ENCODE results near the gene SKIC3.

Gene SKIC3

DNA sequence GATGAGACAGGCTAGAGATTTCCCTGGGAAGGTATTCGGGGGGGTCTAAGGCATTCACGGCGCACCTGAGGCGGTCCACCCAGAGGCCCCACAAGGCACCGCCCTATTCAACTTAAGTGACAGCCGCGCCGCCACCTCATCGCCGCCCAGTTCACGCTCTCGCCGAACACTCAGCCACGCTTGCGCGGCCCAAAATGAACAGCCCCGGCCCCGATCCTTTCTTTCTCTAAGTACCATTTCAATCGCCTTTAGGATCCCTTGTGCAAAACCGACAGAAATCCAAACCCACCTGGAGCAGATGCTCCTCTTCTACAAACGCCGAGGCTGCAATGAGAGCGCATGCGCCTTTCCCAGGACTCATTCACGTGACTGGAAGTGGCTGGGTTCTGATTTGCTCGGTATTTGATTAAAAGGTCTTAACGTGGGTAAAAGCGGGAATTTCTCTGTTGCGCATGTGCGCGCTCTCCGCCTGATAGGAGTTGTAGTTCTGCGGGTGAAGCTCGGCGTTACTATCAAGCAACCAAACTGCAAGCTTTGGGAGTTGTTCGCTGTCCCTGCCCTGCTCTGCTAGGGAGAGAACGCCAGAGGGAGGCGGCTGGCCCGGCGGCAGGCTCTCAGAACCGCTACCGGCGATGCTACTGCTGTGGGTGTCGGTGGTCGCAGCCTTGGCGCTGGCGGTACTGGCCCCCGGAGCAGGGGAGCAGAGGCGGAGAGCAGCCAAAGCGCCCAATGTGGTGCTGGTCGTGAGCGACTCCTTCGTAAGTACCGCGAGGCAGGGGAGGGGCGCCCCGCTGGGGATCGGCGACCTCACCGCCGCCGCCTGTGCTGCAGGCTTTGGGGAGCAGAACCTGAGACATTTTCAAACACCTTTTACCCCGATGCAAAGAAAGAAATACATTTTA, at the start of gene SKIC3, which contains the start of gene ARSK:
TSS of gene SKIC3 (minus strand) at position 331 of the 902 bp plus-strand sequence. CDS start 7,827 bp downstream, outside the sequence.
TSS of gene ARSK (plus strand) at position 455 of the 902 bp plus-strand sequence. CDS start at position 633, 178 bp downstream.
- peak; percentile 96 for DNase-seq

GRCh38 chr5:95600557-95600956, 45.8 kb upstream of the SKIC3 start:
- DNase-seq: no peak

DNA sequence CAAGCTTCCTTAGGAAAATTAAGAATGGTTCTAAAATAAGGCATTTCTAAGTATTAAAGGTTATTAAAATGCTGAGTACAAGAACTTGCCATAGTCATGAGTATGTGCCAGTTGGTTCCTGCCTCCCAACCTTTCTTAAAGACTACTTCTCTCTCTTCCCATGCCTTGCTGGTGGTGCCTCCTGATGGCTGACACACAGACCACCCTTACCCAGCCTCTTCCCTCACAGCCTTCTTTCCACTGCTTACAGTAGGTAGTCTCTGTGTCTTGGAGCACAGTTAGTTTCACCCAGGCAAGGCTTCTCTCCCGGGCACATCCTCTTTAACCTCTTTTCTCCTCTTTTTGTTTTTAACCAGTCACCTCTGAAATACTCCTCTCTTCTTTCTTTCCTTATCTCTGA, 44.5 kb upstream of the SKIC3 start:
- no peak for DNase-seq

- no peak for DNase-seq
These were observed 40.6 kb upstream of the SKIC3 start for GRCh38 chr5:95595289-95595931.

DNA sequence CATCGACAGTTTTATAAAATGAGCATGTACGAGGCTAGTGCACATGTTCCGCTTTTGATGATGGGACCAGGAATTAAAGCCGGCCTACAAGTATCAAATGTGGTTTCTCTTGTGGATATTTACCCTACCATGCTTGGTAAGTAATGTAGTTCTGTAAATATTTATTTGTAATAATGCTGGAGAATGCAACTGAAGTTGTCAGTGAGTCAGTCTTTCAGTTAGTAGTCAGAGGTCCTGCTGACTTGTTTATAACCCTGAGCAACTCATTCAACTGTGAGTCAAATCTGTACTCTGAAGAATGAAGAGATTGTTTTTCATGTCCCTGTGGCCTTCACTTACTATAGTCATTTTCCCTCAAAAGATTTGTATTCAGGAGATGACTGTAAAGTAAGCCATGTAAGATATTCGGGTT, 36.7 kb upstream of the SKIC3 start:
- no peak for DNase-seq

GRCh38 chr5:95590880-95591279, 36.1 kb upstream of the SKIC3 start:
- DNase-seq: no peak

DNA sequence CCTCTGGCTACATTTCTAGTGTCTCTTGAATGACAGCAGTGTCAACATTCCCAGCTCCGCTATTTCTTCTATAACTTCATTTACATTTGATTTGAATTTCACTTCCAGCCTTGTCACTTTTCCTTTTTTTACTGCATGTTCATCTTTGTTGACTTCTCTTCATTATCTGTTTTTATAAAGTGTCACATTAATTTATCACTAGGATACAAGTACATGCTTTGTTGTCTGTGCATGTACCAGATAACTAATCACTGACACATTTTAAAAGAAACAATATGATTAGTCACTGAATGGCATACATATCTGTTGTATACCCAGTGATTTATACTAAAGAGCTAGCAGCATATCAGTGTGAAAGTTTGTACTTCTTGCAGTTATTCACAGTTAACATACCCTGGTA, 29.2 kb upstream of the SKIC3 start:
- DNase-seq: no peak

DNA sequence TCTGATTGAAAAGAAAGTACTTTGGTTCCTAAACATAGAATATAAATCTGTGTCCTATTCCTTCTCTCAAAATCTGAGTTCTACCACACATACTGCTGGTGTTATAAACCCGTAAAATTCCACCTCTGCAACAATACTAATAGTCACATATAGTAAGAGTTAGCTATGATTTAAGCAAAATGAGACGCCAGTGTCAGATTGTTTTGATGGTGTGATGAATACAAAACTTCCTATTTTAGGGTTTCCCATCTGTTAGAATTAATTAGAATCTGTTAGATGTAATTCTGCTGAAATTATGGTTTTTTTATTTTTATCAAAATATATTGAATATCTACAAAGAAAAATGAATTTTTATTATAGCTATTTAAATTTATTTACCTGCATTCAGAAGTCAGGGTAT, 26.8 kb upstream of the SKIC3 start:
- no peak for DNase-seq

- DNase-seq: no peak
These were observed 17.2 kb upstream of the SKIC3 start for GRCh38 chr5:95572016-95572415.

GRCh38 chr5:95565280-95565920, 10.6 kb upstream of the SKIC3 start:
- DNase-seq: no peak

DNA sequence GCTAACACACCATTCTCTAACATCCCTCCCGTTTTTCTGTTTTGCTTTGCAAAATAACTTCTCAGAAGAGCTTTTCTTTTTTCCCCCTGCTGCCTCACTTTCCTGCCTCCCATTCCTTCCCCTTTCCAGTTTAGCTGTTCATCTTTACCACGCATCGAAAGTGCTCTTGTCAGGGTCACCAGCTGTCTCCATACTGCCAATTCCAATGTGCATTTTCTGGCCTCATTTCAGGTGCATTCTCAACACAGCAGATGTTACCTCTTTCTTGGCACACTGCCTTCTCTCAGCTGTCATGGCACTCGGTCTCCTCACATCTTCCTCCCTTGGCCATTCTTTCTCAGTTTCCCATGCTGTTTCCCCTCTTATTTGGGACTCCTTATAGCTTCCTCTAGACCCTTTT, 9.7 kb upstream of the SKIC3 start:
- no peak for DNase-seq

DNA sequence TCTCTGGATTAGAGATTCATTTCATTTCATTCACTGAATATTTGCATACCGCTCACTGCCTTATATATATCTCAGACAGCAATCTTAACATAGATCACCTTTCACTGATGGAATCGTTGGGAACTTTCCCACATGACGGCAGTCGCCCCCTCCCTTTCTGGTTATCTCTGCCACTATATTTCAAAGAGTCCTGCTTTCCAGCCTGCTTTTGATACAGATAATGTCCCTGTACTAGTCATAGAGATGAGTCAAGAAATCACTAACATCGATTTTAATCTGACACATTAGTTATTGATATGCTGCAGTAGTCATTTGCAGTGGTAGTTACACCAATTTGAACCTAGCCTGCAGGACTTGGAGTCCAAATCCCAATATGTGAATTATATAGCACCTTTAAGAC, 8.6 kb upstream of the SKIC3 start:
- DNase-seq: no peak

DNA sequence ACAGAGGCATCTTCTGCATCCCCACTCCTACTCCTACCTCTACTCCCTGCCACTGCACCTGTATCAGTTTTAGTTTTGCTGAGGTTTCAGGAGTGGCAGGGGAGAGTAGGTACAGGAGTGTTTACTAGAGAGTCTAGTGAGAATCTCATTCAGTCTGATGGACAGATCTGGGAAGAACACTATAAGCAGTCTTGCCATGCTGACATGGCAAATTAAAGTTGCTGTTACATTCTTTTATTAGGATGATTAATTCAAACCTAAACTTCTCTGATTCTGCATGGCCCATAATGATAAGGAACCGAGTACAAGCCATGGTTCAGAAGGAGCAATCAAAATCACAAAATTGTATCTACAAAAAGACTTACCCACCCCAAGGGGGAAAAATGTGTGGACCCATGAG, 7.5 kb upstream of the SKIC3 start:
- no peak for DNase-seq

DNA sequence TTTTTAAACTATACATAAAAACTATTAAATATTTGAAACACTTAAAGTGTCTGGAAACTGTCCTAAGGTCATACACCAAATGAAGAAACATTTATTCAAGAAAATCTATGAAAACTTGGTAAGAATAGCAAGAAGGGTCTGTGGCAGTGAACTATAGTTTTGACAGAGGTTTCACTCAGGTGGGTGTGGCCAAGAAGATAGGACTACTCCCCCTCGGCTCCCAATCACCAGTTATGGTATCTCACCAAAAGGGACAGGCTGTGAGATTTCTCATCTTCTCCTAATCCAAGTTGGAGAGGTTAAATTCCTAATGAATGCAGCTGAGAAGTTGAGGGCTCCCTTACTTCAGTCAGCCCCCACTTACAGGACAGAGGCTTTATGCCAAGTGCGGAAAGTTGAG, 3.1 kb upstream of the SKIC3 start:
- DNase-seq: no peak

- no peak for DNase-seq
These were observed 776 bp upstream of the SKIC3 start for GRCh38 chr5:95555553-95555952.

DNA sequence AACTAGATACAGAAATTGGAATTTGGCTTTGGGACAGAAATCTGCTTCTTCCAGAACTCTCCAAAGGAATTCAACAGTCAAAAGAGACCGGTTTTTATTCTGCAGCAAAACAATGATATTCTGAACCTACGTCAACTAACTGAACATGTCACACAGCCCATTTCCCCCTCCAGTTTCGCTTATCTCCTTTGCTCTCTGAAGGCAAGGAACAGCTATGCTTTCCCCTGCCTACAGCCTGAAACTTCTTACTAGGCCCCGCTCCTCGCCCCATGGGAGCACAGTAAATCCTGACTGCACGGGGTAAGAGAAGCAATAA, 488 bp downstream of the SKIC3 start:
- DNase-seq: no peak

DNA sequence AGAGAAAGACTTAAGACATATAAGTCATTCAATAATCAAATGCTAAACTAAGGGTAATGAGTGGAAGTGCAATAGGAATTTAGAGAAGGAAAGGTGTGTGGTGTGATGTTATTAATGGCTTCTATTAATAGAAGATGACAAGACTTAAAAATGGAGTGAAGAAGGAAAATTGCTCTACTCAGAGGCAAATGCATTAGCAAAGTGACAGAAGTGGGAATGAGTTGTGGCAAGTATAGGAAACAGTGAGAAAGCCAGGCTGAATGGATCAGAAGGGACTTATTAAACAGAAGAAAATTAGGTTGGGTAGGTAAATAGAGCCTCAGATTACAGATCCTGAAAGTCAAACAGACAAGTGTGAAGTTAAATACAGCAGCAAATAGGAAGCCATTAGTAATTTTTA, 5.7 kb downstream of the SKIC3 start:
- no peak for DNase-seq

DNA sequence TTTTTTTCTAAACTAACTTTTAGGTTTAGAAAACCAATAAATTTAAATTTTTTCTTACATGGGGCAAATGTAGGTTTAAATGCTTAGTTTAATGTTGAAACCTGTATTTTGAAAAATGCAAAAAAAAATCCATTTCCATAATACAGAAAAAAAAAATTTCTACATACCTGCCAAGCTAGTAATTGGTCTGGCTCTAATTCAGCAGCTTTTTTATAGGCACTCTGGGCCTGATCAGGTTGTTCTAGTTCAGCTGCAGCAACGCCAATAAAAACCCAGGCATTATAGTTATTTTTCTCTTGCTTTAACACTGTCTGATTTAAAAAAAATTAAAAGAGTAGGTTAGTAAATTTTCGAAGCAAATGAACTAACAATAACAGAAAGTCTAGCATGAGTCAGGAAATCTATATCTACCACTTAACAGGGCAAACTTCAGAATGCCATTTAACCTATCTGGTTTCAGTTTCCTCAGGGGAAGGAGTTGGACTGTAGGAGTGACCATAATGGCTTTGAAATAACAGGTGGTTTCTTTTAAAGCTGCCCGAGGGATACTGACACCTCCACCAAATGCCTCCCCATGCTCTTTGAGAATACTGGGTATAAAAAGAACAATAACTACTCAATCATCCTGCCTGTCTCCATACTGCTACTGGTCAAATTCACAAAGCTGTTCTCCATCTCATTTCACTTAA, 11.6 kb downstream of the SKIC3 start:
- no peak for DNase-seq

- no peak for DNase-seq
These were observed 17.3 kb downstream of the SKIC3 start for GRCh38 chr5:95537501-95537900.

DNA sequence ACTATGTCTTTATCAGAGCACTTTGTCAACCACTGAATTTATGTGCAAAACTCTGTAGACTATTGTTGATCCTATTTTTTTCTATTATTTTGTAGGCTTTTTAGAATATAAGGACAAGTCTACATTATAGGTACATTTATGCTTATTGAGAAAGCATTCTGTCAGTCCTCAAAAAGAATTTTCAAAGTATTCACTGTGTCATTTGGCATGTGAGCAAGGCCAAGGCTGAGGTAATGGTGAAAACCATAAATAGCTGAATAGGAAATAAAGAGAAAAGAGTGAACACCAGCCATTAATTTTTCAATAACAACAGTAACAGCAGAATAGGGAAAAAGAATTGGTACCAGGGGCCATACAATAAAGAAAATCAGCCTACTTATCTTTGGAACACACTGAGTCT, 21.0 kb downstream of the SKIC3 start:
- no peak for DNase-seq

GRCh38 chr5:95533106-95533505, 21.7 kb downstream of the SKIC3 start:
- DNase-seq: no peak

- DNase-seq: no peak
These were observed 22.4 kb downstream of the SKIC3 start for GRCh38 chr5:95532415-95532814.

- no peak for DNase-seq
These were observed 23.3 kb downstream of the SKIC3 start for GRCh38 chr5:95531491-95531890.

Measured in activated CD8-positive, alpha-beta memory T cell treated with anti-CD3 and anti-CD28 coated beads for 24 hours (primary cell).